ENCODE data around the gene TEX22.

- no peak for TF ChIP-seq POLR2A (IDR thresholded peaks at IDR 0.05)
- no peak for TF ChIP-seq CTCF (IDR thresholded peaks at IDR 0.05)
Observed at GRCh38 chr14:105386581-105387529, 11.5 kb upstream of the TEX22 start.
